ENCODE results near the gene MED15.
"Not testable (repeated sequence)": the region's sequence is repeated elsewhere in the genome, so short reads cannot be mapped to it uniquely, and the experiment has no call there.

The MED15 gene

GRCh38 chr22:20532256-20532993, 25.0 kb downstream of the MED15 start:
- DNase-seq (ENCODE audit: low read depth, low spot score): no peak

- no peak for DNase-seq (ENCODE audit: low read depth, low spot score)
Observed at GRCh38 chr22:20533095-20533878, 25.9 kb downstream of the MED15 start.

GRCh38 chr22:20533879-20534265, 26.5 kb downstream of the MED15 start:
- DNase-seq (ENCODE audit: low read depth, low spot score): no peak

- DNase-seq (ENCODE audit: low read depth, low spot score): no peak
Observed at GRCh38 chr22:20536590-20537324, 29.3 kb downstream of the MED15 start.

GRCh38 chr22:20537325-20537756, 29.9 kb downstream of the MED15 start:
- DNase-seq (ENCODE audit: low read depth, low spot score): no peak

GRCh38 chr22:20537983-20538382, 30.6 kb downstream of the MED15 start:
- no peak for DNase-seq (ENCODE audit: low read depth, low spot score)

- DNase-seq (ENCODE audit: low read depth, low spot score): not testable (repeated sequence)
Observed at GRCh38 chr22:20538875-20539274, 31.5 kb downstream of the MED15 start.

GRCh38 chr22:20542055-20542454, 34.6 kb downstream of the MED15 start:
- no peak for DNase-seq (ENCODE audit: low read depth, low spot score)

GRCh38 chr22:20542736-20543135, 35.3 kb downstream of the MED15 start:
- no peak for DNase-seq (ENCODE audit: low read depth, low spot score)

GRCh38 chr22:20545318-20545634, 37.9 kb downstream of the MED15 start:
- DNase-seq (ENCODE audit: low read depth, low spot score): not testable (repeated sequence)

GRCh38 chr22:20545681-20546521, 38.5 kb downstream of the MED15 start:
- no peak for DNase-seq (ENCODE audit: low read depth, low spot score)

- no peak for DNase-seq (ENCODE audit: low read depth, low spot score)
Observed at GRCh38 chr22:20546541-20546950, 39.1 kb downstream of the MED15 start.

- DNase-seq (ENCODE audit: low read depth, low spot score): no peak
Observed at GRCh38 chr22:20547029-20547428, 39.6 kb downstream of the MED15 start.

GRCh38 chr22:20548806-20549205, 41.4 kb downstream of the MED15 start:
- DNase-seq (ENCODE audit: low read depth, low spot score): no peak

GRCh38 chr22:20549232-20549841, 41.9 kb downstream of the MED15 start:
- DNase-seq (ENCODE audit: low read depth, low spot score): no peak

- no peak for DNase-seq (ENCODE audit: low read depth, low spot score)
Observed at GRCh38 chr22:20550057-20550817, 42.8 kb downstream of the MED15 start.

GRCh38 chr22:20550851-20551744, 43.7 kb downstream of the MED15 start:
- DNase-seq (ENCODE audit: low read depth, low spot score): no peak

- no peak for DNase-seq (ENCODE audit: low read depth, low spot score)
Observed at GRCh38 chr22:20551805-20552442, 44.5 kb downstream of the MED15 start.

Measured in activated CD4-positive, CD25-positive, alpha-beta regulatory T cell treated with anti-CD3 and anti-CD28 coated beads, Interleukin-2, amount 50 U/mL, for 16 hours (primary cell).